Measurements from ENCODE around the gene SAMD11. TPM values are rescaled to one million over a fixed set of nuclear protein-coding genes. Genes with fewer than 3 reads are reported as not detected.

SAMD11 gene
- total and polyA plus RNA-seq, 5 experiments from 2014 or later = 0.29 TPM; not detected in 4

DNA sequence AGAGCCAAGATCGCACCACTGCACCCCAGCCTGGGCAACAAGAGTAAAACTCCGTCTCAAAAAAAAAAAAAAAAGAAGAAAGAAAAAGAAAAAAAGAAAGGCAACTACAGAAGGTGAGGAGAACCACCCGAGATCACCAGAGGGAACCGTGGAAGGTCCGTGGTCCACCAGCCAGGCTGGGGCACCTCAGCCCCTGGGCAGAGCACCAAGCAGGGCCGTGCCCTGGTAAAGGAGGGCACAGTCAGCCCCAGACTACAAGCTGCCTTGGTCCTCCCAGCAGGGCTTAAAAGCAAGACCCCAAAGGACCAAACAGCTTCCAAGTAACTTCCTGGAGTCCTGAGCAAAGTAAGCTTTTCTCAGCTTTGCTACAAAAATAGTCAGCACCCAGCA, 8.8 kb upstream of the SAMD11 start:
- no peak overlapping the region for H3K4me3 Mint-ChIP-seq
- POLR2A ChIA-PET = interaction anchor here (0.7 kb wide), 1 partner anchor 25 kb away, joined by 5 read pairs; no protein-coding TSS in a partner anchor
- H3K27me3 Mint-ChIP-seq = peaks cover 11 to 81% (median 30%) of the 10 kb centered on the region in 5 donors
- peak overlapping the region in 2 of 10 donors; percentile 56 to 84 for H3K27ac Mint-ChIP-seq
- H3K4me1 Mint-ChIP-seq = peaks cover 5 to 7% (median 6%) of the 10 kb centered on the region in 4 donors
- ATAC-seq (no peak), DNase-seq (no peak)
- no peaks in the 10 kb centered on the region for H3K36me3 Mint-ChIP-seq
- H3K9me3 Mint-ChIP-seq = peaks cover 0 to 3% (median 0%) of the 10 kb centered on the region in 9 donors

DNA sequence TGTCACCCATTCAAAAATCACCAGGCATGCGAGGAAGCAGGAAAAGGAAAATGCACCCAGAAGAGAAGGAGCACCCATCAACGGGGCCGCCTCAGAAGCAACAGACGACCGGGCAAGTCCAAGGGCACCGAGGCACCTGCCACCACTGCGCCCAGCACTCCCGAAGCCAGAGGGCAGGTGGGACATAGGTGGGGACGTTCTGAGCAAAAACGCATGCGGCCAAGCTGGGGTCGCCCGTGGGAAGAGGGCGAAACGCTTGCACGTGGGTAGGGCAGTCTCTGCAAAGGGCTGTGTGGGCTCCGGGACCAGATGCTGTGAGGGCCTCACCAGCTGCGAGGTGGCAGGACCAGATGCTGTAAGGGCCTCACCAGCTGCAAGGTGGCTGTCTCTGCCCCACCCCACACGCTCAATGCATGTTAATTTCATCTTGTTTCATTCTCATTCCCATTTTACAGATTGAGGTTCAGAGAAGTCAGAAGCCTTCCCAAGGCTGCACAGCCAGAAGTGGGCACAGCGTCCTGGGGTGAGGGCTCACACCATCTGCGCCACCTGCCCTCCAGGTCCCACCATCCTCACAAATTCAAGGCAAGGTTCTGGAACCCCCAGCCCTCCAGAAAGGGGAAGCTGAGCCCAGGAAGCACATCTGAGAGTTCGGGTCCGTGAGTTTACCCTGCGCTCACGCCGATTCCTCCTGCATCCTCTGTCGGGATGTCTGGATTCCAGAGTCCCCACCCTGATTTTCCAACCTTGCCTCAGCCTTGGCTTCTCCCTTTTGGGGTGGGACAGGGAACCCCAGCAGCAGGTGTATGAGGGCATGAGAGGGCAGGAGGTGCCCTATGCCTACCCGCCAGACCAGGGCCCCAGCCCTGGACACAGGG, 8.2 kb upstream of the SAMD11 start:
- ATAC-seq (no peak), DNase-seq (peak in 1 of 10 donors; percentile 31)
- H3K27ac Mint-ChIP-seq = peak overlapping the region in 2 of 10 donors; percentile 56 to 84
- H3K27me3 Mint-ChIP-seq = peaks cover 13 to 86% (median 36%) of the 10 kb centered on the region in 5 donors
- H3K9me3 Mint-ChIP-seq = peaks cover 0 to 3% (median 0%) of the 10 kb centered on the region in 9 donors
- peaks cover 7 to 10% (median 9%) of the 10 kb centered on the region in 4 donors for H3K4me1 Mint-ChIP-seq
- POLR2A ChIA-PET = no interaction called here
- no peak overlapping the region for H3K4me3 Mint-ChIP-seq
- H3K36me3 Mint-ChIP-seq = no peaks in the 10 kb centered on the region

DNA sequence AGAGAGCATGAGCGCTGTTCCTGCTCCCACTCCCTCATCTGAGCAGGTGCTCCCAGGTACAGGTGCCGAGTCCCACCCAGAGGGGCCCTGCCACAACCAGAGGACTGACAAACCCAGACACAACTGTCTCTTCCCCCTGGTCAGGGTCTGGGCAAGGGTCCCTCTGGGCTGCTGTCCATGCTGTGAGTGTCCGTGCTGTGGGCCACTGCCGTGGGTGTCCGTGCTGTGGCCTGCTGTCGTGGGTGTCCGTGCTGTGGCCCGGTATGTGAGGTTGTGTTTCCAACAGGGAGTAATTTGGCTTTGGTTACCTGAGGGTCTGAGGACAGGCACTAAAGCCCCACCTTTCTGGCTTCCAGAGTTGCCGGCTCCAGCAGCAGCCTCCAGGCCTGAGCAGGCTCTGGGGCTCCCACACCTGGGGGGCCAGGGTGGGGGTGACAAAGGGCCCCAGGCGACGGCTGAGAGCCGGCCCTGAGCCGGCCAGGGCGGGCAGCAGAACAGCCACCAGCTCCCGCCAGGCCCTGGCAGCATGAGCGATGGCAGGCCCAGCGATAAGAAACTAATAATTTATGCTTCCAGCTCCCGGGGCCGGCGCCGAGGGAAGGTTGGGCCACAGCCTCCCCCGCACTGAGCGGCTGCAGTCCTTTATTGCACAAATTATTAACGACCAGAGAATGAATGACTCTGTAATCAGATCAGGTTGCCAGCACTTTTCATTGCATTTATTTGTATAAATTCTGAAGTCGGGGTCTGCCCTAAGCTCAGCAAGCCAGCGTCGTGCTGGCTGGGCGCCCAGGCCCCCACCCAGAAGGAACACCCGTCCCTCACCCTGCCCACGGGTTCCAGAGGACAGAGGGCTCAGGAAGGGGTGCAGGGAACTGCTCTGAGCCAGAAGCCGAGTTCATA, 7.3 kb upstream of the SAMD11 start:
- H3K4me3 Mint-ChIP-seq = no peak overlapping the region
- ATAC-seq = no peak
- peaks cover 11 to 18% (median 12%) of the 10 kb centered on the region in 4 donors for H3K4me1 Mint-ChIP-seq

DNA sequence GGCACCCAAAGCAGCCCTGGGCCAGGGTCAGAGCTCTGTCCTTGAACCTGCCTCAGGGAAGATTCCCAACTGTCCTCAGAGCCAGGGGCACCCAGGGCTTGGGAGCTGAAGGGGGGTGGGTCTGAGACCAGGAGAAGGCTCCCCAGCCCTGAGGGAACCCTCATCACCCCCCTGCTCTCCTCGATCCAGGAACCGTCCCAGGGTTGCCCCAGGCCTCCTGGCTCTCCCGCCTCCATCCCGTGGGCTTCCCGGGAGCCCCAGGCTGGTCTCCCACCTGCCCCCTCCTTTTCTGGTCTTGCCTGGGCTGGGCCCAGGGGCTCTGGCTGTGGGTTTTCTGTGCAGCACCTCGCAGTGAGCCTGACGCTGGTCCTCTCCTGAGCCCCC, 6.7 kb upstream of the SAMD11 start:
- POLR2A ChIA-PET = no interaction called here
- DNase-seq (peak in 2 of 10 donors; percentile 5 to 42), ATAC-seq (no peak)
- Mint-ChIP-seq H3K4me1 (peaks cover 13 to 22% (median 14%) of the 10 kb centered on the region in 4 donors), H3K27me3 (peaks cover 11 to 87% (median 38%) of the 10 kb centered on the region in 5 donors), H3K9me3 (no peaks in the 10 kb centered on the region), H3K36me3 (no peaks in the 10 kb centered on the region), H3K4me3 (no peak overlapping the region), H3K27ac (no peak overlapping the region)

More for the DNA sequence above, 7.3 kb upstream of the SAMD11 start:
- Mint-ChIP-seq H3K27me3 (peaks cover 10 to 86% (median 35%) of the 10 kb centered on the region in 5 donors), H3K27ac (no peak overlapping the region), H3K36me3 (no peaks in the 10 kb centered on the region), H3K9me3 (peaks cover 0 to under 1% (median 0%) of the 10 kb centered on the region in 9 donors)
- DNase-seq = peak in 1 of 10 donors; percentile 43
- POLR2A ChIA-PET = no interaction called here

DNA sequence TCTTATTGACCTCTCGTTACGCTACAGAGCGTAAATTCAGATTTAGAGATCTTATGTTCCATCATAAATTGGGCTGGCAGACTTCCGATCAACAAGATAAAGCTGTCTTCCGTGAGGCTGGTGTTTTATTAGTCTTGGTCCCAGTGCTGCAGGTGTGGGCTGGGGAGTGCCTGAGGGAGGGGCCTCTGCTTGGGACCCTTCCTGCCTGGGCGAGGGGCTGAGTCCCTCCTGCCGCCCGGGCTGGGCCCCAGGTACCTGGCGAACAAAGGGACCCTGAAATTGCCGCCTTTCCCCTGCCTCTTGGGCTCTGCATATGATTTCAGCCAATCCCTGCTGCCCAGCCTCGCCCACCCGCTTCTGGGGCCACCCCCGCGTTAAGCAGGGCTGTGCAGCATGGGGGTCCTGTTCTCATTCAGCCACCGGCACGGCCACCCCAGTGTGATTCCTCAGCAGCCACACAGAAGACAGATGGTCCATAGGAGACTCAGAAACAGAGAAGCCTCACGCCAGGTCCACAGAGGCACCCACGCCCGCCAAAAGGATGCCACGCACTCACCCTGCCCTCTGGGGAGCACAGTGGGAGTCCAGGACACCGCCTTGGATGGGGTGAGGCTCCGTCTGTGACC, 6.1 kb upstream of the SAMD11 start:
- ATAC-seq = no peak

DNA sequence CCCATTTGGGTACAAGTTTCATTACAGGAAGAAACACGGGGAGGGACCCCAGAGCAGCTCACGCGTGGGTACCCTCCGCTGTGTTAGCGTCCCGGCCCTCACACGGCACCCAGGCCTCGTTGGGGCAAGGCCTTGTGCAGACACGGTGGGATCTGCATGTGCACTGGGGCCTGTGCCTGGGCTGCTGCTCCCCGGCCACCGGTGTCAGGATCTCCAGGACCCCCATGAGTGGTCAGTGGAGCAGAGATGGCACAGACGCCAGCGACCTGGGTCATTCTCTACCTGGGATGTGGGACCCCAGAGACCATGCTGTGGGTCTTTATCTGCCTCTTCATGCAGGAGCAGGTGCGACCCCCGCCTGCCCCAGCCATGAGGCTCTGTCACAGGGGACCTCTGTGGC, 5.4 kb upstream of the SAMD11 start:
- Mint-ChIP-seq H3K4me1 (peaks cover 11 to 21% (median 17%) of the 10 kb centered on the region in 4 donors), H3K4me3 (no peak overlapping the region), H3K36me3 (peaks cover 0 to 4% (median 0%) of the 10 kb centered on the region in 3 donors), H3K27ac (no peak overlapping the region), H3K9me3 (no peaks in the 10 kb centered on the region), H3K27me3 (peaks cover 14 to 87% (median 37%) of the 10 kb centered on the region in 5 donors)
- no peak for DNase-seq
- ATAC-seq = no peak
- POLR2A ChIA-PET = no interaction called here

More for the DNA sequence above, 6.1 kb upstream of the SAMD11 start:
- H3K27ac Mint-ChIP-seq = no peak overlapping the region
- no peaks in the 10 kb centered on the region for H3K9me3 Mint-ChIP-seq
- POLR2A ChIA-PET = no interaction called here
- DNase-seq = peak in 1 of 10 donors; percentile 34
- H3K4me1 Mint-ChIP-seq = peaks cover 10 to 18% (median 15%) of the 10 kb centered on the region in 4 donors
- peaks cover 0 to 2% (median 0%) of the 10 kb centered on the region in 3 donors for H3K36me3 Mint-ChIP-seq
- no peak overlapping the region for H3K4me3 Mint-ChIP-seq
- H3K27me3 Mint-ChIP-seq = peaks cover 11 to 87% (median 38%) of the 10 kb centered on the region in 5 donors

DNA sequence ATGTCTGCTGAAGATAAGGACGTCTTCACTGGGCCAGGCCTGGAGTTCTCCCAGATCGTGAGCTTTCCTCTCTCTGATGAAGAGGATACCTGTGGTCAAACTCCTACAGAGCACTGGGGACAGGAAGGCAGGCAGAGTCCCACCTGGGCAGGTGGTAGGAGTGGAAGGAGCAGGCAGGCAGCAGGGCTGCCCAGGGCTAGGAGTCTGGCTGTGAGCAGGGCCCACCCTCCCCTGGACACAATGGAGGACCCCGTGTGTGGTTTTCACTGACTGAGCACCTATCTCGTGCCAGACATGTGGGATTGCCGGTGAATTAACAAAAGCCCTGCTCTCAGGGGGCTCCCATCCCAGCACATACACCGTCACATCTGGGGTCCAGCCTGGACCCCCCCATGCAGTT, 4.9 kb upstream of the SAMD11 start:
- POLR2A ChIA-PET = no interaction called here
- peaks cover 0 to 4% (median 0%) of the 10 kb centered on the region in 3 donors for H3K36me3 Mint-ChIP-seq
- no peak overlapping the region for H3K27ac Mint-ChIP-seq
- DNase-seq = no peak
- no peak for ATAC-seq
- peaks cover 14 to 83% (median 38%) of the 10 kb centered on the region in 5 donors for H3K27me3 Mint-ChIP-seq
- H3K4me3 Mint-ChIP-seq = no peak overlapping the region
- H3K9me3 Mint-ChIP-seq = no peaks in the 10 kb centered on the region
- H3K4me1 Mint-ChIP-seq = peaks cover 11 to 22% (median 17%) of the 10 kb centered on the region in 4 donors

DNA sequence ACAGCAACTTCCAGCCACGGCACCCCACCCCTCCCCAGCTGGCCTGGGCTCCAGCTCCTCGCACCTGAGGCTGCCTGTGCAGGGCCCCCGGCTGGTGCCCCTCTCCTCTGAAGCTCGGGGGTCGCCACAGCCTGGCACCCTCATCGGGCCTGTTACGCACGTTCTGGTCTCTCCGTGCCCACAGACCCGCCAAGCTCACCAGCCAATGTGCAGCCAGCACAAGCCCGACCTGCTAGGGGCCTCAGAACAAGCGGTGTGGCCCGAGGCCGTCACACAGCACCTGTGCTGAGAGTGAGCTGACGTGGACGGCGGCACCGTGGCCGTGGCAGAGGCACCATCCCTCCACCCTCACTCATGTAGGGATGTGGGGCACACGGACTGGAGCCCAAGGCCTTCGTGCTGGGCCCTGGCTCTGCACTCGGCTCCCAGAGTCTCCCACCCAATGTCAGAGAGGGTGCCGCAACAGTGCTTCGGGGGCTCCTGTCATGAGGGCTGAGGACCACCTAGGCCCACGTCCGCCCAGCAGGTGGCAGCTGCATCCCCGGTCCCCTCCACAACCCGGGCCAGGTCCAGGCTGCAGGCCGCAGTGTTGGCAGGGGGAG, 4.4 kb upstream of the SAMD11 start:
- H3K27me3 Mint-ChIP-seq = peaks cover 14 to 78% (median 38%) of the 10 kb centered on the region in 5 donors

DNA sequence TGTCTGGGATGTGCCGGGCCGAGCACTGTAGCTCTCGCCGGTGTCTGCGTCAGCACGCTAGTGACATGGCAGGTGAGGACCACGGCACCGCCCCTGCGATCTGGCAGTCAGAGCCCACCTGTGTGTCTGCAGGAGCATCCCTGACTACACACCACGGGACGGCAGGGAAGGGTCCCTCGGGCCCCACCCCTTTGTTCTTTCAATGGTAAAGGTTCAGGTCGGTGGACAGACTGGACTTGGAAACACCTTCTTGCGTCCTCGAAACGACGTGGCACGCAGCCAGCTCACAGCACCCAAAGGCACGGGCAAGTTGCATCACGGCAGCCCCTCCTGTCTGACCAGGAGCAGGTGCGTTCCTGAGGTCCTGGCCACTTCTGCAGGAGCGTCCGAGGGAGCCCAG, 3.7 kb upstream of the SAMD11 start:
- Mint-ChIP-seq H3K4me3 (no peak overlapping the region), H3K9me3 (no peaks in the 10 kb centered on the region), H3K36me3 (peaks cover 0 to 4% (median 0%) of the 10 kb centered on the region in 3 donors), H3K4me1 (peaks cover 11 to 22% (median 18%) of the 10 kb centered on the region in 4 donors), H3K27me3 (peaks cover 14 to 74% (median 38%) of the 10 kb centered on the region in 5 donors), H3K27ac (no peak overlapping the region)
- ATAC-seq = no peak
- POLR2A ChIA-PET = interaction anchor here (1.2 to 1.3 kb wide), 2 partner anchors 14 to 16 kb away, joined by 4 read pairs; no protein-coding TSS in a partner anchor
- DNase-seq = no peak

More for the DNA sequence above, 4.4 kb upstream of the SAMD11 start:
- Mint-ChIP-seq H3K27ac (no peak overlapping the region), H3K4me1 (peaks cover 11 to 22% (median 17%) of the 10 kb centered on the region in 4 donors), H3K4me3 (no peak overlapping the region), H3K36me3 (peaks cover 0 to 4% (median 0%) of the 10 kb centered on the region in 3 donors), H3K9me3 (no peaks in the 10 kb centered on the region)
- DNase-seq = no peak
- ATAC-seq = no peak
- POLR2A ChIA-PET = interaction anchor here (1.3 kb wide), 1 partner anchor 13 kb away, joined by 4 read pairs; no protein-coding TSS in a partner anchor

DNA sequence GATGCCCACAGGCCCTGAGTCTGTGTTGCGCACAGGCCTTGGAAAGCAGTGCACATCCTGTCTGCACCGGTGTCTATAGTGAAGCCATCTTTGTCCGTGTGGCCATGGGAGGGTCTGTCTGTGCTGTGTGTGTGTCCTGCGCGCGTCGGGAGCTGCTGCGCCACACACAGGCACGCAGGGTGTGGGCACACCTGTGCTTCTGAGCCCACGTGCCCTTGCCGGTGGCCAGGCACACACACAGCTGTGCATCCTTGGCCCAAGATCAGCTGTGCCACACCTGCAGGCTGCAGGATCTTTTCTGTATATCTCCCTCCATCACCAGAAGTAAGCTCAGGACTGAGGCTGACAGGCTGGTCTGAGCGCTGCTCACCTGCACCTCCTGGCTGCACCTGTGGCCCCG, 3.2 kb upstream of the SAMD11 start:
- peaks cover 14 to 69% (median 38%) of the 10 kb centered on the region in 5 donors for H3K27me3 Mint-ChIP-seq
- peak overlapping the region in 5 of 10 donors; percentile 8 to 59 (median 42) for H3K4me3 Mint-ChIP-seq
- ATAC-seq (no peak), DNase-seq (no peak)
- POLR2A ChIA-PET = interaction anchor here (1.2 to 1.3 kb wide), 2 partner anchors 14 to 16 kb away, joined by 4 read pairs; no protein-coding TSS in a partner anchor
- no peaks in the 10 kb centered on the region for H3K9me3 Mint-ChIP-seq
- H3K27ac Mint-ChIP-seq = no peak overlapping the region
- H3K36me3 Mint-ChIP-seq = peaks cover 0 to 4% (median 0%) of the 10 kb centered on the region in 3 donors
- peaks cover 11 to 22% (median 18%) of the 10 kb centered on the region in 4 donors for H3K4me1 Mint-ChIP-seq

DNA sequence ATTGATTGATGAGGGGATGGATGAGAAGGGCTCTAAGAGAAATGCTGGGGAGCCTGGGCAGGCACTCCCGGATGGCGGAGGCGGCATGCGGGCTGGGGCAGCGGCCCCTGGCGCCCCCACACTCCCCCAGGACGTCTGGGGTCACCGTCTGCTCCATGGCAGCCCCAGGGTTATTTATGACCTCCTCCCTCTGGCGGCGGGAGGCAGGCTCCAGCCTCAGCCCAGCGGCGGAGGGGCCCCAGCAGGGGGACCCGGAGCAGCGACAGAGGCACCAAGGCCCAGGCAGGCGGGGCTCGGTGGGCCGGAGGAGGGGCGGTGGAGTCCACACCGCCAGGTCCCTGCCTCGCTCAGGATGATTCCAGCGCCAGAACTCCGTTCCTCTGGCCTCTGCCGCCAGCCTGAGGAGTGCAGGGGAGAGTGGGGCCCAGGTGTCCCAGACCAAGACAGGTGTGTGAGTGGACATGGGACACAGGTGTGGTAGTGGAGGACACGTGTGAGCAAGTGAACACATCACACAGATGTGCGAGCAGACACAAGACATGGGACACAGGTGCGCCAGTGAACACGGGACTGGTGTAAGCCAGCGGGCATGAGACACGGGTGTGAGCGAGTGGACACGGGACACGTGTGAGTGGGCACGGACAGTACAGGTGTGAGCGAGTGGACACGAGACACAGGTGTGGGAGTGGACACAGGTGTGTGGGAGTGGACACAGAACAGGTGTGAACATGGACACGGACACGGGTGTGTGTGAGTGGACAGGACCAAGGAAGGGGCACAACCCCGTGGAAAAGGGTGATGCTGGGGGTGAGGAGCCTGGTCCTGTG, 2.5 kb upstream of the SAMD11 start:
- peak in 3 of 10 donors; percentile 27 to 43 (median 33) for DNase-seq
- Mint-ChIP-seq H3K4me3 (peak overlapping the region in 9 of 10 donors; percentile 34 to 70 (median 53)), H3K27ac (no peak overlapping the region), H3K36me3 (peaks cover 0 to 7% (median 0%) of the 10 kb centered on the region in 3 donors), H3K27me3 (peaks cover 14 to 69% (median 42%) of the 10 kb centered on the region in 5 donors), H3K4me1 (peaks cover 11 to 26% (median 19%) of the 10 kb centered on the region in 4 donors), H3K9me3 (no peaks in the 10 kb centered on the region)
- POLR2A ChIA-PET = interaction anchor here (1.2 kb wide), 1 partner anchor 17 kb away, joined by 4 read pairs; no protein-coding TSS in a partner anchor
- ATAC-seq = peak; percentile 47 to 51
